H9 (cell line): ENCODE results near the gene NDNF. TPM values are rescaled to one million over a fixed set of nuclear protein-coding genes. Genes with fewer than 3 reads are reported as not detected.

ENCODE experiments used
- DNase-seq: peaks from one replicate; pipeline ENCODE4 v3.0.0-alpha.2; 2017
- H2AFZ ChIP-seq: one replicate; pipeline ENCODE4 v1.6.1; 2013; ENCODE audit warnings: mild to moderate bottlenecking, low read length, control low read depth, moderate library complexity
- H2AK5ac ChIP-seq: 2 replicates; pipeline ENCODE4 v1.6.1; 2013; ENCODE audit warnings: low read length, control low read depth, mixed read lengths; ENCODE audit not compliant: insufficient read length
- H2BK120ac ChIP-seq: one replicate; pipeline ENCODE4 v1.6.1; 2013; ENCODE audit warnings: low read depth, mild to moderate bottlenecking, low read length, control low read depth, inconsistent platforms; ENCODE audit not compliant: poor library complexity, severe bottlenecking
- H2BK12ac ChIP-seq: 2 replicates; pipeline ENCODE4 v1.6.1; 2013; ENCODE audit warnings: low read length, control low read depth, mixed read lengths, low read depth; ENCODE audit not compliant: insufficient read length
- H2BK15ac ChIP-seq: 2 replicates; pipeline ENCODE4 v1.6.1; 2013; ENCODE audit warnings: low read depth, low read length, control low read depth
- H2BK20ac ChIP-seq: one replicate; pipeline ENCODE4 v1.6.1; 2013; ENCODE audit warnings: low read depth, mild to moderate bottlenecking, low read length, control low read depth, inconsistent platforms; ENCODE audit not compliant: poor library complexity, severe bottlenecking
- H2BK5ac ChIP-seq: 2 replicates; pipeline ENCODE4 v1.6.1; 2013; ENCODE audit warnings: low read length, control low read depth, mixed read lengths; ENCODE audit not compliant: insufficient read length
- H3K14ac ChIP-seq: 2 replicates; pipeline ENCODE4 v1.6.1; 2013; ENCODE audit warnings: low read length, control low read depth; ENCODE audit not compliant: insufficient read depth
- H3K18ac ChIP-seq: 2 replicates; pipeline ENCODE4 v1.6.1; 2013; ENCODE audit warnings: low read depth, mild to moderate bottlenecking, mixed read lengths, low read length, control low read depth; ENCODE audit not compliant: insufficient read length
- H3K23ac ChIP-seq: 2 replicates; pipeline ENCODE4 v1.6.1; 2013; ENCODE audit warnings: low read length, control low read depth, mixed read lengths, low read depth; ENCODE audit not compliant: insufficient read length
- H3K23me2 ChIP-seq: 2 replicates; pipeline ENCODE4 v1.6.1; 2013; ENCODE audit warnings: low read depth, mild to moderate bottlenecking, mixed read lengths, low read length, control low read depth; ENCODE audit not compliant: insufficient read length, poor library complexity, severe bottlenecking
- H3K27ac ChIP-seq: 2 replicates; pipeline ENCODE4 v1.5.1; 2013; ENCODE audit warnings: low read length, control low read depth, mixed read lengths, low read depth; ENCODE audit not compliant: insufficient read length
- H3K27me3 ChIP-seq: 2 replicates; pipeline ENCODE4 v1.6.1; 2013; ENCODE audit warnings: low read length, control low read depth, inconsistent platforms; ENCODE audit not compliant: insufficient read depth
- H3K4ac ChIP-seq: 2 replicates; pipeline ENCODE4 v1.6.1; 2013; ENCODE audit warnings: low read depth, mild to moderate bottlenecking, control low read depth, inconsistent platforms, low read length, moderate library complexity
- H3K4me1 ChIP-seq: 2 replicates; pipeline ENCODE4 v1.6.1; 2013; ENCODE audit warnings: low read length, control low read depth, inconsistent platforms; ENCODE audit not compliant: insufficient read depth
- H3K4me2 ChIP-seq: 2 replicates; pipeline ENCODE4 v1.6.1; 2013; ENCODE audit warnings: low read length, control low read depth, mixed read lengths; ENCODE audit not compliant: insufficient read length, insufficient read depth
- H3K56ac ChIP-seq: 2 replicates; pipeline ENCODE4 v1.6.1; 2013; ENCODE audit warnings: low read depth, mild to moderate bottlenecking, mixed read lengths, low read length, control low read depth; ENCODE audit not compliant: insufficient read length
- H3K79me1 ChIP-seq: 2 replicates; pipeline ENCODE4 v1.6.1; 2013; ENCODE audit warnings: low read depth, mild to moderate bottlenecking, moderate library complexity, low read length, control low read depth, inconsistent platforms; ENCODE audit not compliant: insufficient read depth, poor library complexity, severe bottlenecking
- H3K79me2 ChIP-seq: 2 replicates; pipeline ENCODE4 v1.6.1; 2013; ENCODE audit warnings: low read length, control low read depth, inconsistent platforms; ENCODE audit not compliant: insufficient read depth
- H3K9ac ChIP-seq: 2 replicates; pipeline ENCODE4 v1.6.1; 2013; ENCODE audit warnings: low read length, control low read depth, mixed read lengths; ENCODE audit not compliant: insufficient read length; ENCODE audit errors: extremely low read depth
- H3K9me3 ChIP-seq: one replicate; pipeline ENCODE4 v1.6.1; 2013; ENCODE audit warnings: low read depth, low read length, inconsistent platforms; ENCODE audit not compliant: control insufficient read depth
- H3T11ph ChIP-seq: one replicate; pipeline ENCODE4 v1.6.1; 2013; ENCODE audit warnings: mild to moderate bottlenecking, low read length, control low read depth, inconsistent platforms
- H4K20me1 ChIP-seq: one replicate; pipeline ENCODE4 v1.6.1; 2013; ENCODE audit not compliant: control insufficient read depth, insufficient read length, insufficient read depth
- H4K5ac ChIP-seq: 2 replicates; pipeline ENCODE4 v1.6.1; 2013; ENCODE audit warnings: low read depth, mild to moderate bottlenecking, mixed read lengths, low read length, control low read depth; ENCODE audit not compliant: insufficient read length
- H4K8ac ChIP-seq: replicated peaks from 2 replicates; pipeline ENCODE4 v1.6.1; 2013; ENCODE audit warnings: low read length, control low read depth, mixed read lengths, low read depth; ENCODE audit not compliant: insufficient read length
- H4K91ac ChIP-seq: 2 replicates; pipeline ENCODE4 v1.6.1; 2013; ENCODE audit warnings: low read depth, mild to moderate bottlenecking, moderate library complexity, mixed read lengths, low read length, control low read depth; ENCODE audit not compliant: insufficient read length
- H3K27ac Mint-ChIP-seq, 3 experiments: 2 replicates in 2 of 3; 3 replicates in 1 of 3; pipeline ENCODE4 v1.8.0; 2020 to 2021; ENCODE audit warnings: mixed read lengths in 3 of 3, mild to moderate bottlenecking in 1 of 3, moderate library complexity in 1 of 3
- H3K27me3 Mint-ChIP-seq: 2 replicates; pipeline ENCODE4 v1.8.0; 2021; ENCODE audit warnings: low read depth, mild to moderate bottlenecking, moderate library complexity, mixed read lengths
- H3K36me3 Mint-ChIP-seq, 3 experiments: 2 replicates in 2 of 3; 3 replicates in 1 of 3; pipeline ENCODE4 v1.8.0; 2020 to 2021; ENCODE audit warnings: low read depth in 3 of 3, mixed read lengths in 3 of 3; ENCODE audit not compliant: insufficient read depth in 1 of 3
- H3K4me1 Mint-ChIP-seq, 2 experiments: 2 replicates each; pipeline ENCODE4 v1.8.0; 2020; ENCODE audit warnings: mixed read lengths in 2 of 2
- H3K4me3 Mint-ChIP-seq, 2 experiments: 2 replicates in 1 of 2; 3 replicates in 1 of 2; pipeline ENCODE4 v1.8.0; 2020 to 2021; ENCODE audit warnings: mild to moderate bottlenecking in 2 of 2, mixed read lengths in 2 of 2, moderate library complexity in 1 of 2
- H3K9me3 Mint-ChIP-seq, 2 experiments: 2 replicates in 1 of 2; 3 replicates in 1 of 2; pipeline ENCODE4 v1.8.0; 2020; ENCODE audit warnings: mild to moderate bottlenecking in 2 of 2, mixed read lengths in 2 of 2, moderate library complexity in 1 of 2
- WGBS: extraction: QIAGEN DNeasy Blood & Tissue Kit; methylation state at CpG from one replicate; pipeline ENCODE4 v1.1.7; 2013; ENCODE audit warnings: missing lambda C conversion rate, low lambda C conversion rate, mixed read lengths; ENCODE audit not compliant: insufficient read length; ENCODE audit errors: extremely low coverage; 5-methylcytosine and 5-hydroxymethylcytosine counted together
- total RNA-seq: library from RNA; stranded (reverse); gene quantifications from 2 replicates; pipeline ENCODE4 v1.2.1, GENCODE V29; 2021
- TF ChIP-seq, protein P1 (sequence below): fragments of 200-600 bp; sonication (generic); conservative IDR thresholded peaks from 3 replicates; pipeline ENCODE4 v1.8.0; 2021; ENCODE audit warnings: antibody characterized with exemption, mild to moderate bottlenecking

Gene NDNF
- total RNA-seq, 1 experiment from 2014 or later: 0.17 TPM

DNA sequence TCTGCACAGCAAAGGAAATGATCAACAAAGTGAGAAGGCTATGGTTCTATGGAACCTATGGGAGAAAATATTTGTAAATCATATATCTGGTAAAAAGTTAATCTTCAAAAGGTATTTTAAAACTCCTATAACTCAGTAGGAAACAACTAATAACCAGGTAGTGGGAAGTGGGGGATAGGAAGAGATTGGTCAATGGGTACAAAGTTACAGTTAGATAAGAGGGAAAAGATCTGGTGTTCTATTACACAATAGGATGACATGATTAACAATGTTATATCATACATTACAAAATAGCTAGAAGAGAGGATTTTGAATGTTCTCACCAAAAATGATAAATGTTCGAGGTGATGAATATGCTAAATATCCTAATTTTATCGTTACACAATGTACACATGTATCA lies 46.3 kb downstream of the NDNF start:
- H3T11ph ChIP-seq: no peak overlapping the region
- no peaks in the 10 kb centered on the region for H3K9me3 ChIP-seq
- no peak overlapping the region for H4K8ac ChIP-seq
- no peak overlapping the region for H2BK20ac ChIP-seq
- no peak for DNase-seq
- no peak overlapping the region for H2AFZ ChIP-seq
- no peak overlapping the region for H2BK120ac ChIP-seq
- H3K27ac Mint-ChIP-seq: no peak overlapping the region
- H3K79me2 ChIP-seq: no peaks in the 10 kb centered on the region
- TF ChIP-seq, protein P1, sequence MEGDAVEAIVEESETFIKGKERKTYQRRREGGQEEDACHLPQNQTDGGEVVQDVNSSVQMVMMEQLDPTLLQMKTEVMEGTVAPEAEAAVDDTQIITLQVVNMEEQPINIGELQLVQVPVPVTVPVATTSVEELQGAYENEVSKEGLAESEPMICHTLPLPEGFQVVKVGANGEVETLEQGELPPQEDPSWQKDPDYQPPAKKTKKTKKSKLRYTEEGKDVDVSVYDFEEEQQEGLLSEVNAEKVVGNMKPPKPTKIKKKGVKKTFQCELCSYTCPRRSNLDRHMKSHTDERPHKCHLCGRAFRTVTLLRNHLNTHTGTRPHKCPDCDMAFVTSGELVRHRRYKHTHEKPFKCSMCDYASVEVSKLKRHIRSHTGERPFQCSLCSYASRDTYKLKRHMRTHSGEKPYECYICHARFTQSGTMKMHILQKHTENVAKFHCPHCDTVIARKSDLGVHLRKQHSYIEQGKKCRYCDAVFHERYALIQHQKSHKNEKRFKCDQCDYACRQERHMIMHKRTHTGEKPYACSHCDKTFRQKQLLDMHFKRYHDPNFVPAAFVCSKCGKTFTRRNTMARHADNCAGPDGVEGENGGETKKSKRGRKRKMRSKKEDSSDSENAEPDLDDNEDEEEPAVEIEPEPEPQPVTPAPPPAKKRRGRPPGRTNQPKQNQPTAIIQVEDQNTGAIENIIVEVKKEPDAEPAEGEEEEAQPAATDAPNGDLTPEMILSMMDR: no peak
- WGBS: no CpG with 5 or more reads among the region's 2 CpGs
- no peak overlapping the region for H3K14ac ChIP-seq
- H2BK12ac ChIP-seq: no peak overlapping the region
- no peak overlapping the region for H2BK15ac ChIP-seq
- H3K27me3 Mint-ChIP-seq: no peaks in the 10 kb centered on the region
- no peak overlapping the region for H3K23ac ChIP-seq
- H3K18ac ChIP-seq: no peak overlapping the region
- H2BK5ac ChIP-seq: no peak overlapping the region
- no peaks in the 10 kb centered on the region for H3K9me3 Mint-ChIP-seq
- H3K4me3 Mint-ChIP-seq: no peak overlapping the region
- no peak overlapping the region for H3K4ac ChIP-seq
- no peaks in the 10 kb centered on the region for H3K4me1 ChIP-seq
- peaks cover 7% of the 10 kb centered on the region in 2 experiments for H3K4me1 Mint-ChIP-seq
- H4K5ac ChIP-seq: no peak overlapping the region
- no peaks in the 10 kb centered on the region; a peak in 1 of 7 replicates for H3K36me3 Mint-ChIP-seq
- H4K20me1 ChIP-seq: no peaks in the 10 kb centered on the region
- no peak overlapping the region for H3K9ac ChIP-seq
- no peaks in the 10 kb centered on the region for H3K27me3 ChIP-seq
- no peaks in the 10 kb centered on the region for H3K23me2 ChIP-seq
- no peak overlapping the region for H4K91ac ChIP-seq
- H3K56ac ChIP-seq: no peak overlapping the region
- no peak overlapping the region for H2AK5ac ChIP-seq
- H3K4me2 ChIP-seq: no peak overlapping the region
- no peaks in the 10 kb centered on the region for H3K79me1 ChIP-seq
- H3K27ac ChIP-seq: no peak overlapping the region
